22Rv1 (cell line): ENCODE results near the gene OXCT1.

ENCODE experiments used
- ZFX ChIP-seq: fragments of 450-650 bp; IDR thresholded peaks from 2 replicates; pipeline ENCODE4 v1.6.1; 2017; ENCODE audit warnings: antibody characterized with exemption, borderline replicate concordance
- TF ChIP-seq, protein P1 (sequence below): fragments of 450-650 bp; IDR thresholded peaks from 2 replicates; pipeline ENCODE4 v1.5.1; 2017; ENCODE audit warnings: mild to moderate bottlenecking

DNA sequence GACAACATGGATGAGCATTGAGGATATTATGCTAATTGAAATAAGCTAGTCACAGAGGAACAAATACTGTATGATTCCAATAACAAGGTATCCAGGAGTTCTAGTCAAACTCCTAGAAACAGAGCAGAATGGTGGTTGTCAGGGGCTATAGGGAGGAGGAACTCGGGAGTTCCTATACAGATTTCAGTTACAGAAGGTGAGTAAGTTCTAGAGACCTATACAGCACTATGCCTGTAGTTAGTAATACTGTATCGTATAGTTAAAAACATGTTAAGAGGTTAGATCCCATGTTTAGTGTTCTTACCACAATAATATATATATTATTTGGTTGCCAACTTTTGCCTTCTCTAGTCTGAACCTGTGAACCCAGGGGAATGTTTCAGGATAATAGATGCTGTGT, 7.9 kb upstream of the OXCT1 start:
- TF ChIP-seq, protein P1, sequence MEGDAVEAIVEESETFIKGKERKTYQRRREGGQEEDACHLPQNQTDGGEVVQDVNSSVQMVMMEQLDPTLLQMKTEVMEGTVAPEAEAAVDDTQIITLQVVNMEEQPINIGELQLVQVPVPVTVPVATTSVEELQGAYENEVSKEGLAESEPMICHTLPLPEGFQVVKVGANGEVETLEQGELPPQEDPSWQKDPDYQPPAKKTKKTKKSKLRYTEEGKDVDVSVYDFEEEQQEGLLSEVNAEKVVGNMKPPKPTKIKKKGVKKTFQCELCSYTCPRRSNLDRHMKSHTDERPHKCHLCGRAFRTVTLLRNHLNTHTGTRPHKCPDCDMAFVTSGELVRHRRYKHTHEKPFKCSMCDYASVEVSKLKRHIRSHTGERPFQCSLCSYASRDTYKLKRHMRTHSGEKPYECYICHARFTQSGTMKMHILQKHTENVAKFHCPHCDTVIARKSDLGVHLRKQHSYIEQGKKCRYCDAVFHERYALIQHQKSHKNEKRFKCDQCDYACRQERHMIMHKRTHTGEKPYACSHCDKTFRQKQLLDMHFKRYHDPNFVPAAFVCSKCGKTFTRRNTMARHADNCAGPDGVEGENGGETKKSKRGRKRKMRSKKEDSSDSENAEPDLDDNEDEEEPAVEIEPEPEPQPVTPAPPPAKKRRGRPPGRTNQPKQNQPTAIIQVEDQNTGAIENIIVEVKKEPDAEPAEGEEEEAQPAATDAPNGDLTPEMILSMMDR: no peak
- TF ChIP-seq ZFX: no peak
